Forelimb muscle (tissue), 1 donor: ENCODE results near the gene TRIM37. TPM values are rescaled to one million over a fixed set of nuclear protein-coding genes. Genes with fewer than 3 reads are reported as not detected.

ENCODE experiments used
- DNase-seq: peaks from one replicate; pipeline ENCODE4 v3.0.0-alpha.2; 2013; ENCODE audit warnings: low read depth
- polyA plus RNA-seq: library from polyadenylated mRNA; unstranded; fragments of 120-200 nt; gene quantifications from one replicate; pipeline ENCODE4 v1.2.1, GENCODE V29; 2013; ENCODE audit not compliant: insufficient read length

Gene TRIM37
- polyA plus RNA-seq, 1 donor, result 13.7 TPM

DNA sequence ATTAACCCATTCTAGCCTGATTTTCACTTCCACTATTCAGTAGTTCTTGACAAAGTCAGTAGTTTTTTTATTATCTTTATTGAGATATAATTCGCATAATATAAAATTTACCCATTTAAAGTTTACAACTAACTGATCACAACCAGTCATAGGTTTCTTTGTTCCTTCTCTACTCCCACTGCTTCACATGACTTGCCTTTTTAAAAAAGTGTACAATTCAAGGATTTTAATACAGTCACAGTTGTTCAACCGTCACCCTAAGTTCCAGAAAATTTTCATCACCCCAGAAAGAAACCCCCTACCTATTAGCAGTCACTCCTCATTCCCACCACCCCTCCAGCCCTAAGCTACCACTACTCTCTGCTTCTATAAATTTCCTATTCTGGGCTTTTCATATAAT is 162.5 kb downstream of the TRIM37 start:
- DNase-seq, result no peak

DNA sequence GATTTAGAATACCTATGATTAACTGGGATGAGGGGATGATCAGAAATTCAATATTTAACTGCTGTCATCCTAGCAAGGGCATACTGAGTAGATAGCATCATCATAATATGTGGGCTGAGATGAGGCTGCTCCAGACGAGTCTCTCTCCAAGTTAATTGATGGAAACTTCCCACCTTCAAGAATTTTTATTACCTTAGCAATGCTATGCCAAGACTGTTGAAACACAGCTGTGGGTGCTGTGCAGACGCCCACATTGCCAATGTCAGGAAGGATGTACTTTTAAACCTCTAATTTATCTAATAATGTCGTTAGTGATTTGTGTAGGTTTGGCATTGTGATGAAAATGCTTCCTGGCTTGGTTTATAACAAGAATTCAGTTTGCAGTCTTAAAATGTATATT is 170.4 kb downstream of the TRIM37 start:
- no peak for DNase-seq

DNA sequence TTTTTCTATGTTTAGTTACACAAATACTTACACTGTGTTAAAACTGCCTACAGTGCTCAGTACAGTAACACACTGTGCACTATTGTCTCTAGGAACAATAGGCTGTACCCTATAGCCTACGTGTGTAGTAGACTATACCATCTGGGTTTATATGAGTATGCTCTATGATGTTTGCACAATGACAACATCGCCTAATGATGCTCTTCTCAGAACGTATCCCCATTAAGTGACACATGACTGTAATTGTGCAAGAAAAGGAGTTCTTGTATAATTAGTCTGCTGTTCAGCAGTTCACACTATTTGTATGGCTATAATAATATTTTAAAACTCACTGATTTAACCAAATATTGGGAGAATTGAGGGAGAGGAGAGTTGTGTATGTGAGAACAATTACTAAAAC is 173.7 kb downstream of the TRIM37 start:
- no peak for DNase-seq

Other genes with a start within 250 kb of the TRIM37 start
- 31.1 TPM for gene SKA2, start 48.3 kb upstream of the TRIM37 start, polyA plus RNA-seq
- gene PRR11, start 48.9 kb upstream of the TRIM37 start, polyA plus RNA-seq, result 9.7 TPM
- gene SMG8, start 103.2 kb upstream of the TRIM37 start, polyA plus RNA-seq, result 13.0 TPM
- gene GDPD1, start 113.6 kb upstream of the TRIM37 start, polyA plus RNA-seq, result 2.0 TPM
- 16.0 TPM for gene YPEL2, start 224.8 kb upstream of the TRIM37 start, polyA plus RNA-seq